Chondrocyte (in vitro differentiated cells): ENCODE measurements around the gene ARID5B. TPM values are rescaled to one million over a fixed set of nuclear protein-coding genes. Genes with fewer than 3 reads are reported as not detected.

Experiments used
- DNase-seq: peaks from one replicate; pipeline ENCODE4 v3.0.0; 2021; ENCODE audit warnings: mixed read lengths, low spot score
- H3K27ac Mint-ChIP-seq: one replicate; pipeline ENCODE4 v1.8.0; 2021; ENCODE audit warnings: mild to moderate bottlenecking, moderate library complexity, mixed read lengths; ENCODE audit not compliant: unreplicated experiment
- H3K27me3 Mint-ChIP-seq: 2 replicates; pipeline ENCODE4 v1.8.0; 2021; ENCODE audit warnings: low read depth, mixed read lengths
- H3K36me3 Mint-ChIP-seq: 2 replicates; pipeline ENCODE4 v1.8.0; 2021; ENCODE audit warnings: low read depth, mixed read lengths
- H3K4me1 Mint-ChIP-seq: 2 replicates; pipeline ENCODE4 v1.8.0; 2021; ENCODE audit warnings: low read depth, mild to moderate bottlenecking, mixed read lengths
- H3K4me3 Mint-ChIP-seq: one replicate; pipeline ENCODE4 v1.8.0; 2021; ENCODE audit warnings: mild to moderate bottlenecking, moderate library complexity, mixed read lengths; ENCODE audit not compliant: unreplicated experiment
- H3K9me3 Mint-ChIP-seq: 2 replicates; pipeline ENCODE4 v1.8.0; 2021; ENCODE audit warnings: low read depth, mixed read lengths
- CTCF ChIP-seq: fragments of 200-600 bp; sonication (generic); IDR thresholded peaks from 2 replicates; pipeline ENCODE4 v1.5.0; 2021; ENCODE audit warnings: antibody characterized with exemption, mild to moderate bottlenecking, moderate library complexity
- total RNA-seq: library from RNA; stranded (reverse); gene quantifications from 3 replicates; pipeline ENCODE4 v1.2.1, GENCODE V29; 2021

The ARID5B gene
- total RNA-seq, 1 donor from 2014 or later = 93.6 TPM

DNA sequence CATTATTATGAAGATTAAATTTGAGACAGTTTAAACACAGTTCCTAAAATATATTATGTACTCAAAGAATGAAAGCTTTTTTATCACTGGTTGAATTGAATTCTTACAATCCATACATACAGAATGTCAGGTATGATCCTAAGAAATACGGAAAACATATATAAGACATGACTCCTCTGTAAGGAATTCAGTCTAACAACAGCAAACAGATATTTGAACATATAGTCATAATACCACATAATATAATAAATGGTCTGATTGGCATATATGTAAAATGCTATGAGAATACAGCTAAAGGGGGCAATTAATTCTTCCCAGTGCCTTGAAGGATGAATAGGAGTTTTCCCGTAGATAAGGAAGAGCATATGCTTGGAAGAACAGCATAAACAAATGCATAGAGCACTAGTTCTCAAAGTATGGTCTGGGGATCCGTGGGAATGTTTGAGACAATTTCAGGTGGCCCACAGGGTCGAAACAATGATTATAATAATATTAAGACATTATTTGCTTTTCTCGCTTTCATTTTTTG is 10.6 kb upstream of the ARID5B start:
- no peak overlapping the region for H3K27ac Mint-ChIP-seq
- H3K36me3 Mint-ChIP-seq = no peaks in the 10 kb centered on the region
- TF ChIP-seq CTCF = no peak
- no peak for DNase-seq
- peaks cover 6% of the 10 kb centered on the region for H3K4me1 Mint-ChIP-seq
- H3K9me3 Mint-ChIP-seq = no peaks in the 10 kb centered on the region
- no peaks in the 10 kb centered on the region for H3K27me3 Mint-ChIP-seq
- H3K4me3 Mint-ChIP-seq = no peak overlapping the region

GRCh38 chr10:61891906-61892585 is 9.5 kb upstream of the ARID5B start:
- TF ChIP-seq CTCF = no peak
- no peak overlapping the region for H3K27ac Mint-ChIP-seq
- H3K9me3 Mint-ChIP-seq = no peaks in the 10 kb centered on the region
- H3K4me3 Mint-ChIP-seq = no peak overlapping the region
- no peak for DNase-seq
- H3K4me1 Mint-ChIP-seq = peaks cover 10% of the 10 kb centered on the region
- no peaks in the 10 kb centered on the region for H3K27me3 Mint-ChIP-seq
- no peaks in the 10 kb centered on the region for H3K36me3 Mint-ChIP-seq

- Mint-ChIP-seq H3K9me3 (no peaks in the 10 kb centered on the region), H3K27me3 (no peaks in the 10 kb centered on the region), H3K4me3 (no peak overlapping the region), H3K4me1 (peaks cover 19% of the 10 kb centered on the region), H3K36me3 (no peaks in the 10 kb centered on the region), H3K27ac (no peak overlapping the region)
- DNase-seq = no peak
- TF ChIP-seq CTCF = no peak
Measured at GRCh38 chr10:61892961-61893360, 8.5 kb upstream of the ARID5B start.

DNA sequence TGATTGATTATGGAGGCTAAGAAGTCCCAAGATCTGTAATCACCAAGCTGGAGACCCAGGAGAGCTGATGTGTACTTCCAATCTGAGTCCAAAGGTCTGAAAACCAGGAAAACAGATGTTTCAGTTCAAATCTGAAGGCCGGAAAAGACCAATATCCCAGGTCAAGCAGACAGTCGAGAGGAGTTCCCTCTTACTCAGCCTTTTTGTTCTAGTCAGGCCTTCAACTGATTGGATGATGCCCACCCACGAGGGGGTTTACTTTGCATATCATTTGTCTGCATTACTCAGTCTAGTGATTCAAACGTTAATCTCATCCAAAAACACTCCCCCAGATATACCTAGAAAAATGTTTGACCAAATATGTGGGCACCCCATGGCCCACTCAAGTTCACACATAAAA is 7.4 kb upstream of the ARID5B start:
- Mint-ChIP-seq H3K4me1 (peaks cover 31% of the 10 kb centered on the region), H3K9me3 (no peaks in the 10 kb centered on the region), H3K27ac (no peak overlapping the region), H3K27me3 (no peaks in the 10 kb centered on the region), H3K36me3 (no peaks in the 10 kb centered on the region), H3K4me3 (no peak overlapping the region)
- TF ChIP-seq CTCF = no peak
- no peak for DNase-seq

DNA sequence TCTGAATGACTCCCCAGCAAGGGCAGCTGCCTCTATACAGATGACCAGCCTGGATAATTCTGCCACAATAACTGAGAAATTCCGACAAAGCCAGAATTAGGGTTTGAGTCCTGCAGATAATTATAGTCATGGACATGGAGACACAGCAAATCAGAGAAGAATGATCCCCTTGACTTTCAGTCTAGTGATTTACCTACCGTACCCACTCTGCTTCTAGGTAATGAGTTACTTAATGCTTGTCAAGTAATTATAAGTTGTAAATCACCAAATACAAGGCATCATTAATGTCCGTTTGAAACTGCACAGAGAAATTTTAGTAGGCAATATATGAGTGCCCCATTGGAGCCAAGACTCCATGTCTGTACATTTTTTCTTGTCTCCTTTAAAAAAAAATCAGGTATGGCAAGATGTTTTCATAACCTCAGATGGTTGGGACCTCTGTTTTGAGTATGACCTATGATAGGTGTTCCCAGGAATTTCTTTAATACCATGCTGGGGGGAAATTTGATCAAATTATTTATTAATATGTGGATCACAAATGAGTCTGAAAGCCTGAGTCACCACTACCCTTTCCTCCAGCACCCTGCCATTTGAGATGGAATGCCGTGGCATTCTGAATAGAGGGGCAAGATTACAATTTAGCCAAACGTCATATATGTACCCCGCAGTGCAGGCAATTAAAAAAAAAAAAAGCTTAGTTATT is 5.5 kb upstream of the ARID5B start:
- Mint-ChIP-seq H3K4me3 (no peak overlapping the region), H3K36me3 (no peaks in the 10 kb centered on the region), H3K27me3 (no peaks in the 10 kb centered on the region), H3K4me1 (peaks cover 42% of the 10 kb centered on the region), H3K27ac (no peak overlapping the region), H3K9me3 (no peaks in the 10 kb centered on the region)
- no peak for TF ChIP-seq CTCF
- no peak for DNase-seq
